HepG2 (cell line): ENCODE data around the gene SPACA9. TPM values are rescaled to one million over a fixed set of nuclear protein-coding genes. Genes with fewer than 3 reads are reported as not detected.

Experiments
- ATAC-seq: fragments of 200-7000 bp; cut with Tn5 transposase; 3 replicates; pipeline ENCODE4 v1.9.1; 2020; ENCODE audit warnings: mild to moderate bottlenecking, moderate library complexity
- BruUV-seq: library from RNA; stranded (reverse); fragments of 400-500 nt; replicated peaks from 2 replicates; lab custom pipeline; 2021; lab: Mats Ljungman, UMichigan
- CTCF ChIA-PET: fragments of 300-600 bp; formaldehyde crosslinking; extraction: SDS; loops from one replicate; lab custom pipeline; 2021; ENCODE audit warnings: low total read pairs, inconsistent platforms, low intra/inter-chr PET ratio; lab: Yijun Ruan, JAX
- POLR2A ChIA-PET: fragments of 350-600 bp; sonication (Branson Sonifier 250); formaldehyde crosslinking; loops from one replicate; lab custom pipeline; 2020; ENCODE audit warnings: antibody characterized with exemption, inconsistent platforms; lab: Yijun Ruan, JAX
- DNase-seq: peaks from one replicate; pipeline ENCODE4 v3.0.0-alpha.2; 2015; ENCODE audit warnings: low spot score
- FAIRE-seq: peaks from 3 replicates; lab custom pipeline; 2011; peaks lifted over from hg19 to GRCh38; lab: Jason Lieb, UNC
- H2AFZ ChIP-seq: one replicate; pipeline ENCODE4 v1.6.1; 2011; ENCODE audit warnings: low read length, inconsistent platforms
- H3K27ac ChIP-seq: fragments of 300-600 bp; 3 replicates; pipeline ENCODE4 v1.8.0; 2011; ENCODE audit warnings: mixed run types, mild to moderate bottlenecking, mixed read lengths, low read length, inconsistent platforms; ENCODE audit not compliant: insufficient read depth; ENCODE audit errors: extremely low read length
- H3K27me3 ChIP-seq, 2 experiments: fragments of 200-600 bp in 1 of 2; 2 replicates in 1 of 2; 3 replicates in 1 of 2; pipeline versions ENCODE4 v1.6.0 to v1.8.0; 2011; ENCODE audit warnings: low read length in 2 of 2, mild to moderate bottlenecking in 2 of 2, moderate library complexity in 2 of 2, inconsistent platforms in 1 of 2; ENCODE audit not compliant: insufficient read depth in 2 of 2, control insufficient read depth in 1 of 2
- H3K36me3 ChIP-seq, 2 experiments: fragments of 200-600 bp in 1 of 2; replicated peaks in 1 of 2; 2 replicates in 1 of 2; 3 replicates in 1 of 2; pipeline versions ENCODE4 v1.5.1 to v1.8.0; 2011; ENCODE audit warnings: low read length in 2 of 2, inconsistent platforms in 1 of 2; ENCODE audit not compliant: insufficient read depth in 2 of 2, control insufficient read depth in 1 of 2
- H3K4me1 ChIP-seq: 2 replicates; pipeline ENCODE4 v1.5.1; 2012; ENCODE audit warnings: low read length, inconsistent platforms; ENCODE audit not compliant: insufficient read depth
- H3K4me2 ChIP-seq: 2 replicates; pipeline ENCODE4 v1.6.0; 2011; ENCODE audit warnings: low read depth, low read length, inconsistent platforms
- H3K4me3 ChIP-seq, 3 experiments: fragments of 200-600 bp in 1 of 3; sonication (generic), shearing (Covaris generic) in 1 of 3; replicated peaks in 1 of 3; 2 replicates each; pipeline ENCODE4 v1.5.1; 2011 to 2016; ENCODE audit warnings: low read length in 3 of 3, inconsistent platforms in 2 of 3, low read depth in 2 of 3, mild to moderate bottlenecking in 2 of 3, control low read depth in 1 of 3, mixed read lengths in 1 of 3; ENCODE audit not compliant: insufficient read depth in 1 of 3
- H3K79me2 ChIP-seq: one replicate; pipeline ENCODE4 v1.6.1; 2011; ENCODE audit warnings: low read length, inconsistent platforms; ENCODE audit not compliant: insufficient read depth
- H3K9ac ChIP-seq: 2 replicates; pipeline ENCODE4 v1.6.0; 2011; ENCODE audit warnings: mild to moderate bottlenecking, low read depth, low read length, inconsistent platforms; ENCODE audit not compliant: insufficient read depth
- H3K9me3 ChIP-seq: 2 replicates; pipeline ENCODE4 v1.5.1; 2012; ENCODE audit warnings: mild to moderate bottlenecking, low read length
- H4K20me1 ChIP-seq: 2 replicates; pipeline ENCODE4 v1.6.0; 2011; ENCODE audit warnings: inconsistent platforms, mild to moderate bottlenecking, low read length, moderate library complexity; ENCODE audit not compliant: insufficient read depth
- CREB3 ChIP-seq: sonication (generic); formaldehyde crosslinking; IDR thresholded peaks from 2 replicates; pipeline ENCODE4 v1.5.0; 2020; ENCODE audit warnings: missing genetic modification reagents
- CREM ChIP-seq, 2 experiments: sonication (generic) in 1 of 2; formaldehyde crosslinking in 1 of 2; IDR thresholded peaks; 2 replicates each; pipeline versions ENCODE4 v1.4.0 to v1.6.1; 2016 to 2020; ENCODE audit warnings: antibody characterized with exemption in 1 of 2, mild to moderate bottlenecking in 1 of 2, missing genetic modification reagents in 1 of 2
- IRF1 ChIP-seq: sonication (generic); formaldehyde crosslinking; IDR thresholded peaks from 2 replicates; pipeline ENCODE4 v1.4.0; 2020; ENCODE audit warnings: low read depth, mild to moderate bottlenecking, missing genetic modification reagents
- NBN ChIP-seq: fragments of 450-650 bp; conservative IDR thresholded peaks from 2 replicates; pipeline ENCODE4 v1.6.1; 2017
- NFKB2 ChIP-seq: sonication (generic); formaldehyde crosslinking; IDR thresholded peaks from 2 replicates; pipeline ENCODE4 v1.4.0; 2020; ENCODE audit warnings: missing genetic modification reagents, borderline replicate concordance
- PAX8 ChIP-seq: sonication (generic); formaldehyde crosslinking; IDR thresholded peaks from 2 replicates; pipeline ENCODE4 v1.8.0; 2022; ENCODE audit warnings: mild to moderate bottlenecking, missing genetic modification reagents, borderline replicate concordance
- TBX2 ChIP-seq: sonication (generic); formaldehyde crosslinking; IDR thresholded peaks from 2 replicates; pipeline ENCODE4 v1.5.0; 2020; ENCODE audit warnings: missing genetic modification reagents, mild to moderate bottlenecking, borderline replicate concordance
- TRAFD1 ChIP-seq: sonication (generic); formaldehyde crosslinking; IDR thresholded peaks from 2 replicates; pipeline ENCODE4 v1.5.1; 2020; ENCODE audit warnings: missing genetic modification reagents, mild to moderate bottlenecking, borderline replicate concordance
- ZFAT ChIP-seq: sonication (generic); formaldehyde crosslinking; conservative IDR thresholded peaks from 2 replicates; pipeline ENCODE4 v1.8.1; 2023; ENCODE audit warnings: missing genetic modification reagents, inconsistent platforms
- ZMYM3 ChIP-seq: sonication (generic); formaldehyde crosslinking; IDR thresholded peaks from 2 replicates; pipeline ENCODE4 v1.5.1; 2020; ENCODE audit warnings: mild to moderate bottlenecking, missing genetic modification reagents
- ZNF20 ChIP-seq: sonication (generic); formaldehyde crosslinking; IDR thresholded peaks from 2 replicates; pipeline ENCODE4 v1.4.0; 2020; ENCODE audit warnings: mild to moderate bottlenecking, moderate library complexity, missing genetic modification reagents
- ZNF329 ChIP-seq: sonication (generic); formaldehyde crosslinking; IDR thresholded peaks from 2 replicates; pipeline ENCODE4 v1.9.0; 2021; ENCODE audit warnings: low read depth, mild to moderate bottlenecking, missing genetic modification reagents
- ZNF34 ChIP-seq: sonication (generic); formaldehyde crosslinking; IDR thresholded peaks from 2 replicates; pipeline ENCODE4 v1.4.0; 2020; ENCODE audit warnings: mild to moderate bottlenecking, missing genetic modification reagents, borderline replicate concordance
- ZNF639 ChIP-seq: conservative IDR thresholded peaks from 2 replicates; pipeline ENCODE4 v1.6.1; 2018; ENCODE audit warnings: missing genetic modification reagents
- ZNF761 ChIP-seq: sonication (generic); formaldehyde crosslinking; conservative IDR thresholded peaks from 2 replicates; pipeline ENCODE4 v1.4.0; 2020; ENCODE audit warnings: mild to moderate bottlenecking, missing genetic modification reagents
- WGBS: methylation state at CpG from one replicate; pipeline ENCODE4 v1.1.6; 2017; ENCODE audit warnings: low lambda C conversion rate; 5-methylcytosine and 5-hydroxymethylcytosine counted together
- in situ Hi-C: cut with HindIII; loops from 2 replicates; pipeline ENCODE4 v1.10.0; 2017; ENCODE audit warnings: low pct_unique_long_range_greater_than_20kb; ENCODE audit not compliant: extremely low pct_ligation_motif_present
- intact Hi-C: fragments of 100-400 bp; cut with micrococcal nuclease; formaldehyde crosslinking; loops from one replicate; pipeline ENCODE4 v1.10.0; 2022; ENCODE audit not compliant: unreplicated experiment
- polyA plus RNA-seq, 8 experiments: library from polyadenylated mRNA; depleted of rRNA in 3 of 8; stranded (reverse) in 7 of 8; unstranded in 1 of 8; fragments of >200 nt; fragmentation: Illumina TruSeq in 4 of 8; extraction: Trizol in 4 of 8; gene quantifications; 2 replicates each; pipeline versions ENCODE4 v1.2.1 to v1.2.3, GENCODE V29; 2011 to 2016; ENCODE audit warnings: low read depth in 4 of 8, missing spikeins in 1 of 8, mixed read lengths in 1 of 8; ENCODE audit not compliant: insufficient read depth in 1 of 8
- total RNA-seq, 5 experiments: library from RNA; depleted of rRNA; stranded (reverse); fragments of >200 nt; fragmentation: Illumina TruSeq; extraction: Trizol; gene quantifications; 2 replicates each; pipeline ENCODE4 v1.2.3, GENCODE V29; 2016; ENCODE audit warnings: low read depth in 1 of 5

The SPACA9 gene
- total and polyA plus RNA-seq, 2 of the 13 experiments (the other 11 are each of a cell fraction or from before 2014, with no cell fraction given): 0.15 to 0.38 TPM

GRCh38 chr9:132877824-132878694 lies 639 bp upstream of the SPACA9 start, which contains the start of gene AK8:
Gene AK8, minus strand, starts transcription at chr9:132878284. Its CDS starts 29 bp downstream, at chr9:132878255.
- Histone ChIP-seq H3K4me2 (peak within 1 kb of the TSS; percentile 82), H3K9ac (peak within 1 kb of the TSS; percentile 81), H3K36me3 (no peaks in the 10 kb centered on the region), H3K27ac (no peak within 1 kb of the TSS), H4K20me1 (no peaks in the 10 kb centered on the region), H3K79me2 (no peaks in the 10 kb centered on the region), H3K27me3 (peaks cover 0 to 8% of the 10 kb centered on the region in 2 experiments; a peak in 3 of 5 replicates), H3K9me3 (no peaks in the 10 kb centered on the region), H2AFZ (peak within 1 kb of the TSS; percentile 67), H3K4me3 (peak within 1 kb of the TSS; percentile 75 to 99 (median 95)), H3K4me1 (peaks cover 15% of the 10 kb centered on the region; the same call in 1 of the 2 replicates)
- ChIA-PET POLR2A (interaction anchor here (0.9 kb wide), 1 partner anchor 29 kb away, joined by 3 read pairs; no protein-coding TSS in a partner anchor), CTCF (no interaction called here)
- BruUV-seq: no TSS peak
- ATAC-seq: peak; percentile 80
- WGBS: 2% methylated on average over 10 of the region's 89 CpGs
- no peak for FAIRE-seq
- in situ Hi-C loops (no loop called here), intact Hi-C loops (no loop called here)
- DNase-seq: peak; percentile 23
- TF ChIP-seq ZMYM3 (CRISPR knock-in tag): no peak
- no peak for TF ChIP-seq NBN
- no peak for TF ChIP-seq PAX8 (CRISPR knock-in tag)
- no peak for TF ChIP-seq IRF1 (CRISPR knock-in tag)
- TF ChIP-seq ZFAT (CRISPR knock-in tag): 0 out of 2 replicates have a peak, but pooled peaks have one; percentile 41
- no peak for TF ChIP-seq TRAFD1
- no peak for TF ChIP-seq ZNF20 (CRISPR knock-in tag)
- no peak for TF ChIP-seq ZNF329 (CRISPR knock-in tag)
- peak; percentile 5; the same call in 1 of the 2 replicates for TF ChIP-seq NFKB2 (CRISPR knock-in tag)
- TF ChIP-seq TBX2 (CRISPR knock-in tag): peak; percentile 49; the same call in 1 of the 2 replicates
- peak; percentile 62; the same call in 1 of the 2 replicates for TF ChIP-seq ZNF639 (CRISPR knock-in tag)
- no peak for TF ChIP-seq ZNF34 (CRISPR knock-in tag)
- no peak for TF ChIP-seq CREB3 (CRISPR knock-in tag)
- 0 out of 2 replicates have a peak, but pooled peaks have one; percentile 28 for TF ChIP-seq ZNF761 (CRISPR knock-in tag)
- peak; percentile 87 for TF ChIP-seq CREM (IDR thresholded peaks at IDR 0.05)
- TF ChIP-seq CREM (CRISPR knock-in tag; IDR thresholded peaks at IDR 0.05): peak; percentile 79
